GM03348 (cell line): ENCODE data around the gene TUBB1.
A peak's percentile ranks its signal among the peaks of the same experiment; 100 is the strongest.
"Not testable (repeated sequence)": the region's sequence is repeated elsewhere in the genome, so short reads cannot be mapped to it uniquely, and the experiment has no call there.

Experiments used
- DNase-seq: peaks from one replicate; pipeline ENCODE4 v3.0.0; 2012; ENCODE audit warnings: low spot score

The TUBB1 gene

DNA sequence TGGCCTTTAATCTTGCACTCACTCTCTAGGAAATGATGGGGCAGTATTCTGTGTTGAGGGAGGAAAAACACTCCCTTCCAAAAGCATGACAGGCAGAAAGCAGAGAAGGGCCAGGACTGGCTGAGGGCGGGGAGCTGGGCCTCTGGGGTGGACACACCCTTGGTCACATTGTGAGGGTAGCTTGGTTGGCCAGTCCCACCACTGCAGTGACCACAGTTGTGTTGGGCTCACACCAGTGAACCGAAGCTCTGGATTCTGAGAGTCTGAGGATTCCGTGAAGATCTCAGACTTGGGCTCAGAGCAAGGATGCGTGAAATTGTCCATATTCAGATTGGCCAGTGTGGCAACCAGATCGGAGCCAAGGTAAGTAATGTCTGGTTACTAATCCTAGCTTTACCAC, at the start of gene TUBB1:
TUBB1 (plus strand) TSS at position 213 of the 400 bp plus-strand sequence; CDS start at position 307, 94 bp downstream.
- no peak for DNase-seq

GRCh38 chr20:58969439-58969838, 49.8 kb upstream of the TUBB1 start:
- no peak for DNase-seq

GRCh38 chr20:58970146-58970545, 49.1 kb upstream of the TUBB1 start:
- no peak for DNase-seq

DNA sequence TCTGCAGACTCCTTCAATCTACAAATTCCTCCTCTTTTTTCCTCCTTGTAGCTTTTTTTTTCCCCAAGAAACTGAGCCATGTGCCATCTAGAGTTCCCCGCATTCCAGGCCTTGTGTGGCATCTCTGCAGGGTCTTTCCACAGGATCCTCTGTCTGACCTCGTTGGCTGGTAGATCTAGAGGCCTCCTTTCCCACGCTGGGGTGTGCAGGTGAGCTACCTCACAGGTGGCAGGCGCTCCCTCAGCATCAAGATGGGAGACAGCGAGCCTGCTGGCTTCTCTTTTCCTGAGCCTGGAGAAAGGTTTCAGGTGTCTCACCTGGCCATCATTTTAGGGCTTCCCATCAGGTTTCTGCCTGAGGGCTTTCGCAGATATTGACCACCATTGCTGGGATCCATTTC, 47.8 kb upstream of the TUBB1 start:
- DNase-seq, result no peak

DNA sequence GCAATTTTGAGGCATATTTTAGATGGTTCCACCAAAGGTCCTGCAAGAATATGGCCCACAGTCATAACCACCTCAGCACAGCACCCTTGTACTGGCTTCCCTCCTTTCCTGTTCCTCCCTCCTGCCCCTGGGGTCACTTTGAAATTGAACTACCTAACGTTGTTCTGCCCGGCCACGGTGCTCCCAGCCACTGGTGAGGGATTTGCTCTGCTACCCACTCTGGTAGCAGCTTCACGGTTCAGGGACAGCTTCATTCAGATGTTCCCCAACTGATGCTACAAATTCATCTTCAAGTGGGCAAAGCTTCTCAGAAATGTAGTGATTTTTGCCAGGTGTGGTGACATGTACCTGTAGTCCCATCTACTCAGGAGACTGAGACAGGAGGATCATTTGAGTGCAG, 46.0 kb upstream of the TUBB1 start:
- DNase-seq, result no peak

DNA sequence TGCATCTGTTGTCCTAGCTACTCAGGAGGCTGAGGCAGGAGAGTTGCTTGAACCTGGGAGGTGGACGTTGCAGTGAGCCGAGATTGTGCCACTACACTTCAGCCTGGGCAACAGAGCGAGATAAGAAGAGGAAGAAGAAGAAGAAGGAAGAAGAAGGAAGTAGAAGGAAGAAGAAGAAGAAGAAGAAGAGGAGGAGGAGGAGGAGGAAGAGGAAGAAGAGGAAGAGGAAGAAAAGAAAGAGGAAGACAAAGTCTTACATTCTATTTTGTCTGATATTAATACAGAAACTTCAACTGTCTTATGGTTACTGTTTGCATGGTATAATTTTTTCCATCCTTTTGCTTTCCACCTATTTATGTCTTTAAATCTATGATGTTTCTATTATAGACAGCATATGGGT, 45.4 kb upstream of the TUBB1 start:
- no peak for DNase-seq

DNA sequence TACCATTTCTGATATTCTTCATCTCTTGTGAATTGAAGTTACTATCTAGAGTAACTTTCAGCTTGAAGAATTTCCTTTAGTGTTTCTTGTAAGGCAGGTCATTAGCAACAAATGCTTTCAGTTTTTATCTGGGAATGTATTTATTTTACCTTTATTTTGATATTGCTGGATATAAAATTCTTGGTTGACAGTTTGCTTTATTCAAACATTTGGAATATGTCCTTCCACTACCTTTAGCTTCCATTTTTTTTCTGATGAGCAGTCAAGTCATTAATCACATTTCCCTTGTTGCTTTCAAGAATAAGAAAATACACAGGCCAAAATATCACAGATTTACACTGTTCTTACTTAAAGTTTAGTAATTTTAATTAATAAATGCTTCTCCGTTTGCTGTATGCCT, 43.9 kb upstream of the TUBB1 start:
- DNase-seq, result no peak

GRCh38 chr20:58976061-58976730, 43.0 kb upstream of the TUBB1 start:
- DNase-seq, result no peak

- DNase-seq, result no peak
Measured at GRCh38 chr20:58978351-58979190, 40.7 kb upstream of the TUBB1 start.

GRCh38 chr20:58980711-58981627, 38.3 kb upstream of the TUBB1 start, which contains the start of gene NELFCD:
Gene NELFCD (plus strand): TSS chr20:58981256. CDS start chr20:58981310, 54 bp downstream.
- DNase-seq, result peak; percentile 100

GRCh38 chr20:58981628-58982364, 37.4 kb upstream of the TUBB1 start:
- peak; percentile 27 for DNase-seq

DNA sequence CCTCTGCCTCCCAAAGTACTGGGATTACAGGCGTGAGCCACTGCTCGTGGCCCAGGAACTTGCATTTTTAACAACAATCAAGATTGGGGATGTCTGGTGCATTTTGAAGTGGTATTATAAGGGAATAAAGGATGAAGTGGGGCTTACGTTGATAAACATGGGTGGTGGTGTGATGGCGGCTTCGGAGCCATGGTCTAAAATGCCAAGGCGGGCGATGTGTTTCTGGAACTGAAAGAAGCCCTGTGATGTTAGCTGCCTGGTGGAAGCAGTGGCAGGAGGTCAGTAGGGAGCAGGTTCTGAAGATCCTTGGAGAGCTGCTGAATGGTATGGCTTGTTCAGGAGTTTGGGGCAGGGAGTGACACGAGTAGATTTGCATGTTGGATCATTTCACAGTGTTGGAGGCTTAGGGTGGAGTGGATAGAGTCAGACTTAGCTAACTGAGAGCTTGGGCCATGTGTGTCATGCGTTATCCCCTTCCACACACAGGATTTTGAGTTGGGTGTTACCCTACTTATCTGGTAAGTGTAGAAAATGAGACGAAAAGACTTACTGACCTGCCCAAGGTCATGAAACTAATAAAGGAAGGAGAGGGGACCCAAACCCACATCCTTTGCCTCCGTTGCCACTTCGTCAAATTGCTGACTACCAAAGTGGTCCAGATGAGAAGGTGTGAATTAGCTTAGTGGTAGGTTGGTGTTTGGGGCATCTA, 36.7 kb upstream of the TUBB1 start:
- DNase-seq, result no peak

GRCh38 chr20:58983115-58983468, 36.1 kb upstream of the TUBB1 start:
- not testable (repeated sequence) for DNase-seq

DNA sequence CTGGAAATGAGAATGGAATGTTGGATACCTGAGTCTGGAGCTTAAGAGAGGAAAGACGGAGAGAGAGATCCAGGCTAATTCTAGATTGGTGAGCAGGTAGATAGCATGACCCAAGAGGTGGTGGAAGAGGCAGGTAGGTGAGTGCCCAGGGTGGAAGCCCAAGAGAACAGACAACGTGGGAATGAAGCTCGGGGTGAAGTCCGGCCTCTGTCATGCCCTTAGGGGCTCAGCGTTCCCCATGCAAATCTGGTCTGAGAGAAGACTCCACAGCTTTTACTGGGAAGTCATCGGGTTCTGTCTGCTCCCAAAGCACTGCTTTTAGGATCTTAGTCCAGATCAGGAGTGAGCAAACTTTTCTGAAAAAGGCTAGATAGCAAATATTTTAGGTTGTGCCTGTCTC, 34.5 kb upstream of the TUBB1 start:
- no peak for DNase-seq

DNA sequence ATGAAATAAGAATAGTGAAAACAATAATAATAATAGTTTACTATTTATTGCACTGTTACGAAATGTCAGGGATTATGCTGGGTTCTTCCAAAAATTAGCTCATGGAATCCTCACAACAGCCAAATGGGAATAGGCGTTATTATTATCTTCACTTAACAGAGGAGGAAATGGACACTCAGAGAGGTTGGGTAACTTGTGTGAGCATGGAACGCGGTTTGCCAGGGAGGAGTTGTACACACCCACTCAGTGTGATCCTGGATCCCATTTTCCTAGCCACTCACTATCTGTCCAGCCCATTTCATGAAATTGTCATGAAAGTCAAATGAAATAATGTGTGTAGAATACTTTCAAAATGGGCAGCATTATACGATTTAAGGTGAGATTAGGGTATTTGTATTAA, 33.6 kb upstream of the TUBB1 start:
- DNase-seq, result no peak

DNA sequence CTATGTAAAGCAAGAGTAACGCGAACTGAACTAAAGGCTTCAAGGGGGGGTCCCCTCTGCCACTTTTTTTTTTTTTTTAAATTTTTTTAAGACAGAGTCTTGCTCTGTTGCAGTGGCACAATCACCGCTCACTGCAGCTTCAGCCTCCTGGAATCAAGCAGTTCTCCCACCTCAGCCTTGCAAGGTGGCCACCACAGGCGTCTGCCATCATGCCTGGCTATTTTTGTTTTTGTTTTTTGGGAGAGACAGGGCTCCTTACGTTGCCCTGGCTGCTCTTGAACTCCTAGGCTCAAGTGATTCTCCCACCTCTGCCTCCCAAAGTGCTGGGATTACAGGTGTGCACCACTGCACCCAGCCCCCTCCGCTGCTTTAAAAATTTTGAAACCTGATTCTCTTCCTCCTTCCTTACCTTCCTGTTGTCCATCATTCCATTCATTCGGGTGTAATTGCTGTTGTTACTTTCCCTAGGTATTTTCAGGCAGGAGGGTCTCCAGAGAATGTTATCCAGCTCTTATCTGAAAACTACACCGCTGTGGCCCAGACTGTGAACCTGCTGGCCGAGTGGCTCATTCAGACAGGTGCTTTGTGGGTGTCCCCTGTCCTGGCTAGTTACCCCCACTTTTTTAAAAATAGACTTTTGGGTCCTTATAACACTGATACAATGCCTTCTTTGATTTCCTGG, 32.8 kb upstream of the TUBB1 start:
- DNase-seq, result no peak

- no peak for DNase-seq
Measured at GRCh38 chr20:58986968-58987517, 32.2 kb upstream of the TUBB1 start.

GRCh38 chr20:58987790-58988564, 31.3 kb upstream of the TUBB1 start:
- no peak for DNase-seq

DNA sequence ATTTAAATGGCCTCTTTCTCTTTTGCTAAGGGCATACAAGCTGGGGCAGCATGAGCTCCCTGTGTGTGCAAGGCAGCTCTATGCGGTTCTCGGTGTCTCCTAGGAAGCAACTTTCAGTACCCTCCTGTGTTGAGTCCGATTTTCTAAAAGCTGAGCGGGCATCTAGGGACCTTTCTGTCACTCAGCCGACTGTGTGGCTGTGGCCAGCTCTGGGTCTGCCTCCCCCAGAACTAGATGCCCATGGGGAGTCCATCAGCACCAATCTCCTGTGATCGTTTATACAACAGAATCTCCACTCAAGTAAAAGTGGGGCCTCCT, 30.7 kb upstream of the TUBB1 start:
- DNase-seq, result no peak

DNA sequence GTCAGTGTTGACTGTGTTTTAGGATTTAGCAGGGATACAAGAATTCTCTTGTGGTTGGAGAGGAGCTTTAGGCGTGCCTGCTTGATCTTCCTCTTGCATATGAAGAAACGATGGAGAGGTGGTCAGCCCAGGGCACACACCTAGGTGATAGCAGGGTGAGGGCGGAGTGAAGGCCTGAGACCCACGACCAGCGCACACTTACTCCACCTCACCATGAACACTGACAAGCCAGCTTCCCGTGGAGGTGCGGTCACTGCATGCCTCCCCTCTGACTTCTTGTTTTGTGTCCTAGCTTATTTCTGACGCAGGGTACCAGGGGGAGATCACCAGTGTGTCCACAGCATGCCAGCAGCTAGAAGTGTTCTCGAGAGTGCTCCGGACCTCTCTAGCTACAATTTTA, 30.0 kb upstream of the TUBB1 start:
- no peak for DNase-seq
